ENCODE measurements around the gene BNC1.
"Not testable (repeated sequence)": the region's sequence is repeated elsewhere in the genome, so short reads cannot be mapped to it uniquely, and the experiment has no call there.

The BNC1 gene

GRCh38 chr15:83248151-83249029 lies 36.1 kb downstream of the BNC1 start:
- DNase-seq, result no peak

- no peak for DNase-seq
Observed at GRCh38 chr15:83243634-83244033, 40.8 kb downstream of the BNC1 start.

- no peak for DNase-seq
Observed at GRCh38 chr15:83230242-83230641, 54.2 kb downstream of the BNC1 start.

- no peak for DNase-seq
Observed at GRCh38 chr15:83225449-83225848, 59.0 kb downstream of the BNC1 start.

- not testable (repeated sequence) for DNase-seq
Observed at GRCh38 chr15:83221781-83222180, 62.7 kb downstream of the BNC1 start.

GRCh38 chr15:83219026-83219425 lies 65.4 kb downstream of the BNC1 start:
- DNase-seq, result no peak

- DNase-seq, result no peak
Observed at GRCh38 chr15:83215306-83215705, 69.2 kb downstream of the BNC1 start.

- DNase-seq, result no peak
Observed at GRCh38 chr15:83210619-83211018, 73.8 kb downstream of the BNC1 start.

- no peak for DNase-seq
Observed at GRCh38 chr15:83209333-83209732, 75.1 kb downstream of the BNC1 start.

GRCh38 chr15:83208367-83208661 lies 76.2 kb downstream of the BNC1 start:
- DNase-seq, result no peak

- DNase-seq, result no peak
Observed at GRCh38 chr15:83207660-83208366, 76.7 kb downstream of the BNC1 start, which contains the start of gene HDGFL3. Gene HDGFL3, minus strand, starts transcription at chr15:83207823. Its CDS starts 409 bp downstream, at chr15:83207414.

- DNase-seq, result no peak
Observed at GRCh38 chr15:83207009-83207659, 77.3 kb downstream of the BNC1 start.

GRCh38 chr15:83206526-83207008 lies 77.9 kb downstream of the BNC1 start:
- DNase-seq, result no peak
